GM12864 (cell line): ENCODE data around the gene TRAPPC12.

Source experiments
- DNase-seq: peaks from one replicate; pipeline ENCODE4 v3.0.0-alpha.2; 2011; ENCODE audit warnings: low read depth
- H3K4me3 ChIP-seq: 2 replicates; pipeline ENCODE4 v1.5.1; 2011; ENCODE audit warnings: mild to moderate bottlenecking, low read depth, low read length, control low read depth
- TF ChIP-seq, protein P1 (sequence below): IDR thresholded peaks from 2 replicates; pipeline ENCODE4 v1.5.1; 2011; ENCODE audit warnings: low read depth, mild to moderate bottlenecking, moderate library complexity, low read length, control low read depth, inconsistent platforms; ENCODE audit errors: missing control alignments

The TRAPPC12 gene

DNA sequence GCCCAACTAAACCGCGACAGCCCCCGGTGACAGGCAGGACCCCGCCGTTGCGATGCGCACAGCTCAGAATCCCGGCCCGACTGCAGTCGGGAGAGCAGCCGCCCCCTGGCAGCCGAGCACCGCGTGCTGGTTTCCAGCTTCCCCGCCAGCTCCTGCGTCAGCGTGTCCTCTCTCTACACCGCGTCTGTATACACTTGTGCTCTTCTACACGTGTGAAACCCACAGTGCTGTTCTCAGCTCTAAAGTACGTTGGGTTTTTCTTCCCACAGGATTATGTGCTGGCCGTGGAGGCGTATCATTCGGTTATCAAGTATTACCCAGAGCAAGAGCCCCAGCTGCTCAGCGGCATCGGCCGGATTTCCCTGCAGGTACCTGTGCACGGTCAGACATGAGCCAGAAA is 85.8 kb downstream of the TRAPPC12 start:
- no peak overlapping the region for H3K4me3 ChIP-seq
- DNase-seq = no peak
- TF ChIP-seq, protein P1, sequence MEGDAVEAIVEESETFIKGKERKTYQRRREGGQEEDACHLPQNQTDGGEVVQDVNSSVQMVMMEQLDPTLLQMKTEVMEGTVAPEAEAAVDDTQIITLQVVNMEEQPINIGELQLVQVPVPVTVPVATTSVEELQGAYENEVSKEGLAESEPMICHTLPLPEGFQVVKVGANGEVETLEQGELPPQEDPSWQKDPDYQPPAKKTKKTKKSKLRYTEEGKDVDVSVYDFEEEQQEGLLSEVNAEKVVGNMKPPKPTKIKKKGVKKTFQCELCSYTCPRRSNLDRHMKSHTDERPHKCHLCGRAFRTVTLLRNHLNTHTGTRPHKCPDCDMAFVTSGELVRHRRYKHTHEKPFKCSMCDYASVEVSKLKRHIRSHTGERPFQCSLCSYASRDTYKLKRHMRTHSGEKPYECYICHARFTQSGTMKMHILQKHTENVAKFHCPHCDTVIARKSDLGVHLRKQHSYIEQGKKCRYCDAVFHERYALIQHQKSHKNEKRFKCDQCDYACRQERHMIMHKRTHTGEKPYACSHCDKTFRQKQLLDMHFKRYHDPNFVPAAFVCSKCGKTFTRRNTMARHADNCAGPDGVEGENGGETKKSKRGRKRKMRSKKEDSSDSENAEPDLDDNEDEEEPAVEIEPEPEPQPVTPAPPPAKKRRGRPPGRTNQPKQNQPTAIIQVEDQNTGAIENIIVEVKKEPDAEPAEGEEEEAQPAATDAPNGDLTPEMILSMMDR = no peak

GRCh38 chr2:3465844-3466481 is 86.5 kb downstream of the TRAPPC12 start:
- TF ChIP-seq, protein P1 = no peak
- DNase-seq = no peak
- H3K4me3 ChIP-seq = no peak overlapping the region

GRCh38 chr2:3466482-3466863 is 87.0 kb downstream of the TRAPPC12 start:
- H3K4me3 ChIP-seq = no peak overlapping the region
- no peak for DNase-seq
- TF ChIP-seq, protein P1 = no peak

- no peak for DNase-seq
- TF ChIP-seq, protein P1 = no peak
- no peak overlapping the region for H3K4me3 ChIP-seq
Measured at GRCh38 chr2:3466966-3467365, 87.5 kb downstream of the TRAPPC12 start.

DNA sequence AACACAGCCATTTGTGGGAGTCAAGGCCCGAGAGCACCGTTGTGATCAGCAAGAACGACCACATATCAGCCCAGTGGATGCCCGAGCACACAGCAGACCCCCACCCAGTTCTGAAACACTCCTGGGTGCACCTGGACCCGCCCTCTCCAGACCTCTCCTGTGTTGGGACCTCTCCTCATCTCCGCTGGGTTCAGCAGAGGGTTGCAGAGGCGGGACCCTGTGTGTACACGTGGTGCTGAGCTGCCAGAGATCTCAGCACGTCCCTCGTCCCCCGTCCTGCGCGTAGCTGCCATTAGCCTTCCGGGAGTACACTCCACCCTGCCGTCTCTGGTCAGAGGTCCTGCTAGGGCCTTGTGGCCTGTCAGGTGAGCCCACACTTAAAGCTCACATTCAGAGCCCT is 88.2 kb downstream of the TRAPPC12 start:
- DNase-seq = no peak
- H3K4me3 ChIP-seq = no peak overlapping the region
- TF ChIP-seq, protein P1 = no peak

- no peak overlapping the region for H3K4me3 ChIP-seq
- no peak for DNase-seq
- TF ChIP-seq, protein P1 = no peak
Measured at GRCh38 chr2:3468296-3468988, 88.9 kb downstream of the TRAPPC12 start.

DNA sequence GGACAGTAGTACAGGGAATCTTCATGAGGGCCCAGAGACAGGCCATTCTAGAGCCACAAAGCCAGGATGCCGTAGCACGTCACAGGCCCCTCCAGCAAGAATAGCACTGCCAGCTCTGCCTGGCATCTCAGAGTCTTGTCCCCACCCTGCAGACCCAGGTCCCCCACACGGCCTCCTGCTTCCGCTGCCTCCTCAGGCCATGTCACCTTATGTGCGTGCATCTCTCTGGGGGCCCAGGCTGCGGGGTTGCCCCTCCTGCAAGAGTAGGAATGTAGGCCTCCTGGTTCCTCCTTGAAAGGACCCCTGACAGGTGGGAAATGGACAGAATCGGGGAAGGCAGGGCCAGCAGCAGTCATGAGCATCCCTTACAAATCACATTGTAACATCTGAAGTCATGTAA is 90.0 kb downstream of the TRAPPC12 start:
- DNase-seq = no peak
- H3K4me3 ChIP-seq = no peak overlapping the region
- TF ChIP-seq, protein P1 = no peak
